Measurements from ENCODE around the gene SHISA8. TPM values are rescaled to one million over a fixed set of nuclear protein-coding genes. Genes with fewer than 3 reads are reported as not detected.

Gene SHISA8
- total RNA-seq, 2 donors from 2014 or later, result not detected

- Histone ChIP-seq H3K27me3 (peaks cover 0 to 3% of the 10 kb centered on the region in 2 donors), H3K27ac (no peak overlapping the region), H3K36me3 (replicated peaks in 1 of 2; ENCODE audit: insufficient read depth in 1 of 2, low read depth in 2 of 2) (no peaks in the 10 kb centered on the region), H3K9me3 (no peaks in the 10 kb centered on the region), H3K4me3 (no peak overlapping the region), H3K4me1 (peaks cover 14% of the 10 kb centered on the region)
- DNase-seq (no peak), ATAC-seq (no peak)
- WGBS, 2 donors, result 56 to 68% methylated on average over 3 to 8 of the region's 8 CpGs
- intact Hi-C loops (cut with DNase I), result no loop called here
- TF ChIP-seq CTCF (IDR thresholded peaks at IDR 0.05), result no peak
- no peak for TF ChIP-seq POLR2A (IDR thresholded peaks at IDR 0.05)
These were observed 14.5 kb upstream of the SHISA8 start for GRCh38 chr22:41929418-41929810.

GRCh38 chr22:41928593-41929417, 13.9 kb upstream of the SHISA8 start:
- intact Hi-C loops (cut with DNase I), result no loop called here

GRCh38 chr22:41927813-41928212, 12.9 kb upstream of the SHISA8 start:
- H3K36me3 ChIP-seq (replicated peaks in 1 of 2; ENCODE audit: insufficient read depth in 1 of 2, low read depth in 2 of 2), result no peaks in the 10 kb centered on the region
- intact Hi-C loops (cut with DNase I), result no loop called here
- DNase-seq (no peak), ATAC-seq (no peak)
- WGBS, 2 donors, result 71 to 92% methylated on average over 6 of the region's 6 CpGs
- H3K4me3 ChIP-seq, result no peak overlapping the region
- no peak overlapping the region for H3K27ac ChIP-seq
- H3K9me3 ChIP-seq, result no peaks in the 10 kb centered on the region
- H3K4me1 ChIP-seq, result peaks cover 14% of the 10 kb centered on the region
- peaks cover 0 to 3% of the 10 kb centered on the region in 2 donors for H3K27me3 ChIP-seq
- TF ChIP-seq POLR2A (IDR thresholded peaks at IDR 0.05) (no peak), CTCF (IDR thresholded peaks at IDR 0.05) (no peak)

More at GRCh38 chr22:41928593-41929417, 13.9 kb upstream of the SHISA8 start:
- 76 to 89% methylated on average over 9 to 13 of the region's 14 CpGs for WGBS, 2 donors
- Histone ChIP-seq H3K27me3 (peaks cover 0 to 3% of the 10 kb centered on the region in 2 donors), H3K27ac (no peak overlapping the region), H3K4me1 (peaks cover 14% of the 10 kb centered on the region), H3K36me3 (replicated peaks in 1 of 2; ENCODE audit: insufficient read depth in 1 of 2, low read depth in 2 of 2) (no peaks in the 10 kb centered on the region), H3K9me3 (no peaks in the 10 kb centered on the region), H3K4me3 (no peak overlapping the region)
- ATAC-seq, result no peak
- TF ChIP-seq POLR2A (IDR thresholded peaks at IDR 0.05) (no peak), CTCF (IDR thresholded peaks at IDR 0.05) (no peak)
- DNase-seq, result no peak

GRCh38 chr22:41925783-41926460, 11.0 kb upstream of the SHISA8 start:
- 4 to 23% methylated on average over 10 to 36 of the region's 48 CpGs for WGBS, 2 donors
- DNase-seq, result peak; percentile 69 to 83 (median 76)

More at GRCh38 chr22:41925783-41926460, 11.0 kb upstream of the SHISA8 start:
- Histone ChIP-seq H3K36me3 (replicated peaks in 1 of 2; ENCODE audit: insufficient read depth in 1 of 2, low read depth in 2 of 2) (no peaks in the 10 kb centered on the region), H3K4me3 (no peak overlapping the region), H3K27ac (no peak overlapping the region), H3K27me3 (peaks cover 0 to 3% of the 10 kb centered on the region in 2 donors), H3K9me3 (no peaks in the 10 kb centered on the region), H3K4me1 (peaks cover 14% of the 10 kb centered on the region)
- peak; percentile 74 for ATAC-seq
- TF ChIP-seq CTCF (IDR thresholded peaks at IDR 0.05) (peak; percentile 39 to 87 (median 77)), POLR2A (IDR thresholded peaks at IDR 0.05) (no peak)
- intact Hi-C loops (cut with DNase I), result no loop called here
